HG02623 (cell line): ENCODE measurements around the gene DNAH11.
A peak's percentile ranks its signal among the peaks of the same experiment; 100 is the strongest.
"Not testable (repeated sequence)": the region's sequence is repeated elsewhere in the genome, so short reads cannot be mapped to it uniquely, and the experiment has no call there.

ENCODE experiments used
- ATAC-seq: cut with Tn5 transposase; IDR thresholded peaks from one replicate; pipeline ENCODE4 v1.9.1; 2021; ENCODE audit warnings: moderate library complexity; ENCODE audit not compliant: unreplicated experiment

The DNAH11 gene

GRCh38 chr7:21916176-21916575 lies 373.3 kb downstream of the DNAH11 start:
- ATAC-seq: no peak

GRCh38 chr7:21916629-21917028 lies 373.8 kb downstream of the DNAH11 start:
- ATAC-seq: no peak

DNA sequence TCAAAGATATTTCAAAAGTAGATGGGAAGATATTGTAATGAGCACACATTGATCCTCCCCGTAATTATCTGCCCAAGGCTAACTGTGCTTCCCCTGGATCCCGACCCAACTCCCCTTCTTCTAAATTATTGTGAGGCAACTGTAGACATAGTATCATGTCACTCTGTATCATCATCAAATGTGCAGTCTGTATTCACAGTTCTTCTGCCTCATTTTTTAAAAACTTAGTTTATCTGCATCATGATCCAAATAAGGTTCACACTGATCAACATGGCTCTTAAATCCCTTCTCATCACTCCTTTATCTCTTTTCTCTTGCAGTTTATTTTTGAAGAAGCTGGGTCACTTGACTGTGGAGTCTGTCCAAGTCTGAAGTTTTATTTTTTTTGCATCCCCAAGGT lies 375.4 kb downstream of the DNAH11 start:
- ATAC-seq: no peak

GRCh38 chr7:21920936-21921335 lies 378.1 kb downstream of the DNAH11 start:
- no peak for ATAC-seq

GRCh38 chr7:21922605-21923004 lies 379.8 kb downstream of the DNAH11 start:
- ATAC-seq: no peak

DNA sequence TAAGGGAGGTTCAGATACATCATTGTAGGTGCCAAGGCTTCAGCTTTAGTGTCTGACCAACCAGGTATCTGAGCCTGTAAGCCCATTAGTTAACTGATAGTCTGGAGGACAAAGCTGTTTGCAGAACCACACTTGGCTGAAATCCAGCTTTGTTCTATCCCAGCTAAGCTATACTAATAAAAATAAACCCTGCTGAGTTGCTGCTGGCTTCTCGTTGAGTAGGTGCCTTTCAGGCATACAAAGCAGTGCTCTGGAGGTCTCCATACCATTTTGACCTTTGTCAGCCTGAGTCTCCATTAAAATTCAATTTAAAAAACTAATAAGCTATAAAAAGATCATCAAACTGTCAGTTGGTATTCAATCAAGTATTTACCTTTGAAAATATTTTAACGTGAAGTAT lies 380.8 kb downstream of the DNAH11 start:
- no peak for ATAC-seq

GRCh38 chr7:21926448-21926847 lies 383.6 kb downstream of the DNAH11 start:
- ATAC-seq: no peak

DNA sequence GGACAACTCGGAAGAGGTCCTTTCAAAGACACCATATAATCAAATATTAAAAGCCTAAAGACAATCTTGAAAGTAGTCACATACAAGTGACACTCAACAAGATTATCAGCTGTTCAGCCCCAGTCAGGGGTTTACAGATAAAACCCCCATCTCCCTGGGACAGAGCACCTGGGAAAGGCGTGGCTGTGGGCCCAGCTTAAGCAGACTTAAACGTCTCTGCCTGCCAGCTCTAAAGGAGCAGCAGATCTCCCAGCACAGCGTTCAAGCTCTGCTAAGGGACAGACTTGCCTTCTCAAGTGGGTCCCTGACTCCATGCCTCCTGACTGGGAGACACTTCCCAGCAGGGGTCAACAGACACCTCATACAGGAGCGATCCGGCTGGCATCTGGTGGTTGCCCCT lies 384.9 kb downstream of the DNAH11 start:
- ATAC-seq: no peak

DNA sequence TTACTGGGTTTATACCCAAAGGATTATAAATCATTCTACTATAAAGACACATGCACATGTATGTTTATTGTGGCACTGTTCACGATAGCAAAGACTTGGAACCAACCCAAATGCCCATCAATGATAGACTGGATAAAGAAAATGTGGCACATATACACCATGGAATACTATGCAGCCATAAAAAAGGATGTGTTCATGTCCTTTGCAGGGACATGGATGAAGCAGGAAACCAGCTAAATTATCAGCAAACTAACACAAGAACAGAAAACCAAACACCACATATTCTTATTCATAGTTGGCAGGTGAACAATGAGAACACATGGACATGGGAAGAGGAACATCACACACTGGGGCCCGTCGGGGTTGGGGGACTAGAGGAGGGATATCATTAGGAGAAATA lies 390.5 kb downstream of the DNAH11 start:
- not testable (repeated sequence) for ATAC-seq

DNA sequence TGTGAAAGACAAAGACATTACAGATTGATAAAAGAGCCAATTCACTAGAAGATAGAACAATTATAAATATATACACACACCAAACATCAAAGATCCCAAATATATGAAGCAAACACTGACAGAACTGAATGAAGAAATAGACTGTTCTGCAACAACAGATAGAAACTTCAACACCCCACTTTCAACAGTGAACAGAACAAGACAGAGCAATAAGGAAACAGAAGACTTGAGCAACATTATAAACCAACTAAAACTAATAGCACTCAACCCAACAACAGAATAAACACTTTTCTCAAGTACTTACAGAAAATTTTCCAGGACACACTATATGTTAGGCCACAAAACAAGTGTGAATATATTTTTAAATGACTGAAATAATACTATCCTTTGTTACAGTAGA lies 392.0 kb downstream of the DNAH11 start:
- ATAC-seq: no peak

DNA sequence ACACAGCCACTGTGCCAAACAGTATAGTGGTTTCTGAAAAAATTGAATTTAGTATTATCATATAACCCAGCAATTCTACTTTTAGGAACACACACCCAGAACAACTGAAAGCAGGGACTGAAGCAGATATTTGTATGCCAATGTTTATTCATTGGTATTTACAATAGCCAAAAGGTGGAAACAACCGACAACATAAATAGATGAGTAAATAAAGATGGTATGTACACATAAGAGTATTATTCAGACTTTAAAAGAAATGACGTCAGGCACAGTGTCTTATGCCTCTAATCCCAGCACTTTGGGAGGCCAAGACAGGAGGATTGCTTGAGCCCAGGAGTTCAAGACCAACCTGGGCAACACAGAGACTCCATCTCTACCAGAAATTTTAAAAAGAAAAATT lies 395.6 kb downstream of the DNAH11 start:
- ATAC-seq: no peak

DNA sequence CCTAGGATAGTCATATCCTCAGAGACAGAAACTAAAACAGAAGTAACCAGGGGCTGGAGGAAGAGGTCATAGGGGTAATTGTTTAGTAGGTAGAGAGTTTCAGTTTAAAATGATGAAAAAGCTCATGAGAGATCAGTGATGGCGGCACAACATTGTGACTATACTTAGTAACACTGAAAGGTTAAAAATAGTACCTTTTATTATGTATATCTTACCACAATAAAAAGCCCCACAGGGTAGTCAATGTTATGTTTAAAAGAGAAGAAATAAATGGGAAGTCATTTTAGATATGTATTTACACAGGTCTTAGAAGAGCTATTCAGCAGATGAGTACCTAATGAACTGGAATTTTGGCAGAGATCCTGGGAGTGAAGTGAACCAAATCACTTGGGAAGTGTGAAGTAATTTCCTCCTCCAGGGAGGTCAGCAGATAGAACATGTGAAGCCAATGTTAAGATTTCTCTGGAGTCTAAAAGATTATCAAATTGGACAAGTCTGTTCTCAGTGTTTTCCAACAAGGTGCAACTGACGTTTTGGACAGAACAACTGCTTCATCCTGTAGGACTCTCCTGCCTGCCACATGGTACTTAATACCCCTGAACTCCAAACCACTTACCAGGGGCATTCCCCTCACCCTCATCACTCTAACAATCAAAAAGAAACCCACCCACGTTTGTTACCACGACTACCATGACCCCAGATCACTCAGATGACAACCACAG lies 396.5 kb downstream of the DNAH11 start:
- peak; percentile 79 for ATAC-seq

GRCh38 chr7:21939858-21940372 lies 397.1 kb downstream of the DNAH11 start:
- ATAC-seq: no peak

- peak; percentile 19 for ATAC-seq
Measured at GRCh38 chr7:21941611-21942141, 398.8 kb downstream of the DNAH11 start.

DNA sequence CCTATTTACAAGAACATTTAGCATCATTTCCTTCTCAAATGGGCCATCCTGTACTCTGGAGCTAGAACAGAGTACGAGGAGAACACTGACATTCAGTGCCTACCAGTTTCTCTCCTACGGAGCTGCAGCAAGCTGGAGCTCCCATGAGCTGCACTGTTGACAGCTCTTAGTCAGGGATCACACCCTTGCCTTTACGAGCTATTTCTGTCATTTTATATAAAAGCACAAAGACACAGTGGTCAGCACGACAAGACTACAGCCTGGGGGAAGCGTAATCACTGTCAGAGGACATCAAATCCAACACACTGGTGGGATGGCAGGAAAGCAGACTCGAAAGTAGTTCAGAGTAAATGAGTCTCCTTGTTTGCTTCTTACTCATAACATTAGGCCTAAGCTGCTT lies 400.1 kb downstream of the DNAH11 start:
- ATAC-seq: no peak

GRCh38 chr7:21943436-21943835 lies 400.6 kb downstream of the DNAH11 start:
- ATAC-seq: no peak

DNA sequence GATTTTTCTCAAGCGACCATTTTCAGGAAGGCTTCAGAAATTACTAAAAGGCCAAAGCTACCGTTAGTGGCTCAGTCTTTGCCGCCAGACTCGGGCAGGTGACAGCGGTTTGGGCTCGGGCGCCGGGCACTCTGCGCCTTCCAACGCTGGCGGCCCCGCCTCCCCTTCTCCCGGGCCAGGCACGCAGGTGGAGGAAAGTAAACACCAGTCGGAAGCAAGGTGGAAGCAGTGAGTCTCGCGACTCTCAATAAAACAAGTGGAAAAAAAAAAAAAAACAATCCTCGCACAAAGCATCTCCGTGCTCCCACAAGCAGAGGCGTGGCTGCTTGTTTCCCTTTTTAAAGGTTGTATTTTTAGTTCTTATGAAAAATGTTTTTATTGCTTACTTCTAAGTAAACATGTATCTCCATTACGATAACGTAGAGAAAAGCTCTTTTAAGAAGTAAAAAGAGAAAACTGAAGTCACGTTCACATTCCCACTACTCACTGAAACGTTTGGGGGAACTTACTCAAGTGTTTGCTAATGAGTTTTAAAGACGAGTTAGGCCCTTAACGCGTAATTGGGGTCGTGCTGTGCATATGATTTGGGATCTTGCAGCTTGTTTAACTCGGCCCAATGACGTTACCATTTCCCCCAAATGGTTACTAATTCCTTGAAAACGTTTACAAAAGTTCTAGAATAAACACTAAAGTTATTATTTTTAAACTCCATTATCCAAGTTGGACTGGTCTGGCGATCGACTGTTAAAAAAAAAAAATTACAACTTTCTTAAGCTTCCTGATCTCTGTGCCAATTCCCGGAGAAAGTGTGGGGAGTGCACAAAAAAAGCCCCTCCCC lies 402.0 kb downstream of the DNAH11 start:
- ATAC-seq: no peak

- peak; percentile 85 for ATAC-seq
Measured at GRCh38 chr7:21945454-21946221, 402.8 kb downstream of the DNAH11 start, which contains the start of gene CDCA7L. Gene CDCA7L (minus strand): TSS chr7:21945899. CDS start chr7:21945804, 95 bp downstream.

GRCh38 chr7:21946222-21946709 lies 403.4 kb downstream of the DNAH11 start:
- ATAC-seq: no peak

GRCh38 chr7:21947056-21947455 lies 404.2 kb downstream of the DNAH11 start:
- no peak for ATAC-seq

DNA sequence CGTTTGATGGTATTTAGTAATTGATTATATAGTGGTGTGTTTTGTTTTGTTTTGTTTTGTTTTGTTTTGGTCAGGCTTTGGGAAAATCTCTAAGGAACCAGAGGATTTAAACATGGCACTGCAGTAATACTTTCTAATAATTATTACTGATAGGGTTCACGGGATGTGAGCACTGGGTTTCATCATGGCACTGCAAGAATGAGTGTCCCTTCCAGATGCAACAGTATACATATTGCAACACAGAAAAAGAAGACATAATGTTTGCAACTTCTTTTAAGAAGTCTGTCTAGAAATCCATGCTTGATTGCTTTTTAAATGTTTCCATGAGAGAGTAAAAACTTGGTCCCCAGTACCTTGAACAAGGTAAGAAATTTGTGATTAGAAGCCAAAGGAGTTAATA lies 405.1 kb downstream of the DNAH11 start:
- ATAC-seq: no peak
